Parathyroid adenoma (tissue), 2 donors: ENCODE data around the gene PIGU.
"Not testable (repeated sequence)": the region's sequence is repeated elsewhere in the genome, so short reads cannot be mapped to it uniquely, and the experiment has no call there.

Experiments
- H2AFZ ChIP-seq: fragments of 300-600 bp; sonication (generic); one replicate; pipeline ENCODE4 v1.7.0; 2017; ENCODE audit warnings: antibody characterized with exemption, mild to moderate bottlenecking
- H3K27ac ChIP-seq: fragments of 300-600 bp; sonication (generic); one replicate; pipeline ENCODE4 v1.7.0; 2017
- H3K27me3 ChIP-seq: fragments of 300-600 bp; sonication (generic); one replicate; pipeline ENCODE4 v1.7.0; 2017; ENCODE audit warnings: low read length; ENCODE audit not compliant: control insufficient read depth, insufficient read depth
- H3K36me3 ChIP-seq: fragments of 300-600 bp; sonication (generic); one replicate; pipeline ENCODE4 v1.7.0; 2017; ENCODE audit warnings: low read length; ENCODE audit not compliant: control insufficient read depth, insufficient read depth
- H3K4me1 ChIP-seq: fragments of 300-600 bp; sonication (generic); one replicate; pipeline ENCODE4 v1.7.0; 2017; ENCODE audit warnings: control low read depth
- H3K4me2 ChIP-seq: fragments of 300-600 bp; sonication (generic); one replicate; pipeline ENCODE4 v1.7.0; 2017; ENCODE audit warnings: low read length
- H3K4me3 ChIP-seq: fragments of 300-600 bp; sonication (generic); one replicate; pipeline ENCODE4 v1.7.0; 2017; ENCODE audit warnings: low read depth, low read length
- H3K79me2 ChIP-seq: fragments of 300-600 bp; sonication (generic); one replicate; pipeline ENCODE4 v1.7.0; 2017; ENCODE audit warnings: control low read depth
- H3K9ac ChIP-seq: fragments of 300-600 bp; sonication (generic); one replicate; pipeline ENCODE4 v1.7.0; 2017; ENCODE audit warnings: mild to moderate bottlenecking
- H3K9me3 ChIP-seq: fragments of 300-600 bp; sonication (generic); one replicate; pipeline ENCODE4 v1.7.0; 2017; ENCODE audit warnings: low read length; ENCODE audit not compliant: control insufficient read depth
- TF ChIP-seq, protein P1 (sequence below): fragments of 300-600 bp; sonication (generic); IDR thresholded peaks from one replicate; pipeline ENCODE4 v1.7.0; 2017; ENCODE audit warnings: antibody characterized with exemption, mild to moderate bottlenecking
- donor health status: primary hyperparathyroidism.

Gene PIGU

DNA sequence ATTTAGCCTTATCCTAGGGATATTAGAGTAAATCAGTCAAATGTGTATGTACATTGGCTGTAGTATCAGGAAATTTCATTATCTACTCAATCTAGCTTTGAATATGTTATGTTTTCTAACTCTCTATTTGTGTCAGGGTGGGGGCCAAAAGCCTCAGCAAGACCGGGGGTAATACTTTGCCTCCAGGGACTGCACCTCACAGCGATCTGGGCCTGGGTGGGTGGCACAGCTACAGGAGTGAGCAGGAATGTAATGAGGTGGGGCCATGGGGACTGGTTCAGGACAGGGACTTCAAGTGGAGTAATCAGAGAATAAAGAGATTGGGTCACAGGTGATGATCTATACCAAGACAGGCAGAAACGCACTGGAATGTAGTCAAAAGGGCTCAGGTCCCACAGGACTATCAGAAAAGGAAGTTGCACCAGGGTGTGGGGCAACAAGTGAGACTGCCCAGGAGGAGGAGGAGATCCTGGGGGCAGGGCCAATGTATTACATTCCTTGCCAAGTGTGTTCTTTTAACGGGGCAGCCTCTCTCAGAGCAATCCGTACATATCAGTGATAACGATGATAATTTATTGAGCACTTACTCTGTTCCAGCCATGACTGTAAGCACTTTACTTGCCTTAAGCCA lies 54.0 kb downstream of the PIGU start:
- Histone ChIP-seq H3K36me3 (no peaks in the 10 kb centered on the region), H3K9ac (no peak overlapping the region), H3K4me3 (no peak overlapping the region), H2AFZ (no peak overlapping the region), H3K4me2 (no peak overlapping the region), H3K9me3 (no peaks in the 10 kb centered on the region), H3K27me3 (no peaks in the 10 kb centered on the region), H3K27ac (no peak overlapping the region), H3K79me2 (no peaks in the 10 kb centered on the region), H3K4me1 (no peaks in the 10 kb centered on the region)
- TF ChIP-seq, protein P1, sequence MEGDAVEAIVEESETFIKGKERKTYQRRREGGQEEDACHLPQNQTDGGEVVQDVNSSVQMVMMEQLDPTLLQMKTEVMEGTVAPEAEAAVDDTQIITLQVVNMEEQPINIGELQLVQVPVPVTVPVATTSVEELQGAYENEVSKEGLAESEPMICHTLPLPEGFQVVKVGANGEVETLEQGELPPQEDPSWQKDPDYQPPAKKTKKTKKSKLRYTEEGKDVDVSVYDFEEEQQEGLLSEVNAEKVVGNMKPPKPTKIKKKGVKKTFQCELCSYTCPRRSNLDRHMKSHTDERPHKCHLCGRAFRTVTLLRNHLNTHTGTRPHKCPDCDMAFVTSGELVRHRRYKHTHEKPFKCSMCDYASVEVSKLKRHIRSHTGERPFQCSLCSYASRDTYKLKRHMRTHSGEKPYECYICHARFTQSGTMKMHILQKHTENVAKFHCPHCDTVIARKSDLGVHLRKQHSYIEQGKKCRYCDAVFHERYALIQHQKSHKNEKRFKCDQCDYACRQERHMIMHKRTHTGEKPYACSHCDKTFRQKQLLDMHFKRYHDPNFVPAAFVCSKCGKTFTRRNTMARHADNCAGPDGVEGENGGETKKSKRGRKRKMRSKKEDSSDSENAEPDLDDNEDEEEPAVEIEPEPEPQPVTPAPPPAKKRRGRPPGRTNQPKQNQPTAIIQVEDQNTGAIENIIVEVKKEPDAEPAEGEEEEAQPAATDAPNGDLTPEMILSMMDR, result no peak

DNA sequence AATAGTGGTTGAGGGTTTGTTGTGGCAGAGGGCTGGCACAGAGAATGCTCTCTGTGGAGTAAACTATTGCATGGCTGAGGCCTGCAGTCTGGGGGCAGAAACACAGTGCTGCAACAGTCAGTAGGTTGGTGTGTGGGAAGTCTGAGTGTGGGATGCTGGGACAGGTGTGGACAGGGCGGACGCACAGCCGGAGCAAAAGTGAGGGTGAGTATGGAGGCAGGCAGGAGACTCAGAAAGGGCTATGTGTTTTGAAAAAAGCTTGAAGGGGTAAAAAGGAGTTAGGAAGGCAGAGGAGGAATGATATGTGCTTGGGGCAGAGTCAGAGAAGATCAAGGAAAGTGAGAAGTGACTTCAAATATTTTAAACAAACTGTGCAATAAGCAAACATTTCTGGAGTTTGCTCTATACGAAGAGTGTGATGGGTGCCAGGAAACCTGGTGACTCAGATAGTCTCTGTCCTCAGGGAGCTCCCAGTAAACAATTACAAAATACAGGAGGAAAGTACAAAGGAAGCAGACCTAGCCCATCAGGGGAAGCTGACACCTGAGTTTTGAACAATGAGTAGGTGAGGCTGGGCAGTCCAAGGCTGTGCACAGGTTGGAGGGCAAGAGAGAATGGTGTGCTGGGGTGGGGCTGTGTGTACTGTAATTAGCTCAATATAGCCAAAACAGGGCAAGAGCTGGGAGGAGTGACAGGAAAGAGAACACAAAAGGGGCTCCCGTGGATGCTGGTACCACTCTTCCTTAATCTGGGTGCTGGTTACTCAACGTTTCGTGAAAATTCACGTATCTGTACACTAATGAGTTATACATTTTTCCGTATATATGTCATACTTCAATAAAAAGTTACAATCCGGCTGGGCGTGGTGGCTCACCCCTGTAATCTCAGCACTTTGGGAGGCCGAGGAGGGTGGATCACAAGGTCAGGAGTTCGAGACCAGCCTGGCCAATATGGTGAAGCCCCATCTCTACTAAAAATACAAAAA lies 55.2 kb downstream of the PIGU start:
- H3K9me3 ChIP-seq, result no peaks in the 10 kb centered on the region
- no peaks in the 10 kb centered on the region for H3K79me2 ChIP-seq
- H3K36me3 ChIP-seq, result no peaks in the 10 kb centered on the region
- no peak overlapping the region for H3K9ac ChIP-seq
- no peak overlapping the region for H2AFZ ChIP-seq
- no peaks in the 10 kb centered on the region for H3K4me1 ChIP-seq
- H3K4me3 ChIP-seq, result no peak overlapping the region
- H3K27me3 ChIP-seq, result no peaks in the 10 kb centered on the region
- no peak overlapping the region for H3K27ac ChIP-seq
- TF ChIP-seq, protein P1, result no peak
- no peak overlapping the region for H3K4me2 ChIP-seq

DNA sequence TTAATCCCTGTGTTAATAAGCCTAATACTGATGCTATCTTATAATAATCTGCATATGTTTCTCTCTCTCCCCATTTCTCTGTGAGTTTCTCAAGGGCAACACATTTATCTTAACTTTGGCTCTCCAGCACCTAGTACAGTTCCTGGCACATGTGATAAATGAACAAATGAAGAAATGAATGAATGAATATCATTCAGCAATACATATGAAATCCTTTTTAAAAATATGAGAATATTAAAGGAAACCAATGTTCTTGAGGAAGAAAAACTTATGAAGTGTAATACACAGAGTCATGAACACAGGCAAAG lies 55.9 kb downstream of the PIGU start:
- Histone ChIP-seq H3K79me2 (no peaks in the 10 kb centered on the region), H3K4me1 (no peaks in the 10 kb centered on the region), H2AFZ (no peak overlapping the region), H3K9me3 (no peaks in the 10 kb centered on the region), H3K4me2 (no peak overlapping the region), H3K36me3 (no peaks in the 10 kb centered on the region), H3K4me3 (no peak overlapping the region), H3K27ac (no peak overlapping the region), H3K9ac (no peak overlapping the region), H3K27me3 (no peaks in the 10 kb centered on the region)
- TF ChIP-seq, protein P1, result no peak

DNA sequence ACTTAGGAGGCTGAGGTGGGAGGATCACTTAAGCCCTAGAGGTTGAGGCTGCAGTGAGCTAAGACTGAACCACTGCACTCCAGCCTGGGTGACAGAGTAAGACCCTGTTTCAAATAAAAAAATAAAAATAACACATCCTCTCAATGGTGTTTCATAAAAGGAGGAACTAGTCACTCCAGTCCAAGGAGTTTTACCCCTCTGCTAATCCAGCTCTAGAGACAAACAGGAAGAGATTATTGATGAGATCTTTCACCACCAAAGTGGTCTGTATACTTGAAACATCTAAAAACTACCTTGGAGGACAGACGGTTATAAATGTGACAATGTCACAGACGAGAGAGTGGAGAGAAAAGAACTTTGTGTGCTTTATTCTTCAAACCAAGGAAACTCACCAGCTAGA lies 58.2 kb downstream of the PIGU start:
- H3K79me2 ChIP-seq, result no peaks in the 10 kb centered on the region
- H3K4me2 ChIP-seq, result no peak overlapping the region
- H3K27me3 ChIP-seq, result no peaks in the 10 kb centered on the region
- H2AFZ ChIP-seq, result no peak overlapping the region
- H3K9ac ChIP-seq, result no peak overlapping the region
- no peak overlapping the region for H3K27ac ChIP-seq
- H3K4me1 ChIP-seq, result no peaks in the 10 kb centered on the region
- H3K4me3 ChIP-seq, result no peak overlapping the region
- no peaks in the 10 kb centered on the region for H3K9me3 ChIP-seq
- no peaks in the 10 kb centered on the region for H3K36me3 ChIP-seq
- TF ChIP-seq, protein P1, result no peak

DNA sequence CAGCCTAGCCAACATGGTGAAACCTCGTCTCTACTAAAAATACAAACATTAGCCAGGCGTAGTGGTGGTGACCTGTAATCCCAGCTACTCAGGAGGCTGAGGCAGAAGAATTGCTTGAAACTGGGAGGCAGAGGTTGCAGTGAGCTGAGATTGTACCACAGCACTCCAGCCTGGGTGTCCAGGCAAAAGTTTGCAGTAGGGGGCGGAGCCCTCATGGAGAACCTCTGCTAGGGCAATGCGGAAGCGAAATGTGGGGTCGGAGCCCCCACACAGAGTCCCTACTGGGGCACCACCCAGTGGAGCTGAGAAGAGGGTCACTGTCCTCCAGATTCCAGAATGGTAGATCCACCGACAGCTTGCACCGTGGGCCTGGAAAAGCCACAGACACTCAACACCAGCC lies 60.0 kb downstream of the PIGU start:
- not testable (repeated sequence) for H3K4me3 ChIP-seq, H3K9me3 ChIP-seq, H3K4me2 ChIP-seq, H3K27ac ChIP-seq, H3K4me1 ChIP-seq, H3K9ac ChIP-seq, H3K27me3 ChIP-seq, H2AFZ ChIP-seq, H3K36me3 ChIP-seq, H3K79me2 ChIP-seq
